GM12878 (cell line): ENCODE data around the gene ATG9A. TPM values are rescaled to one million over a fixed set of nuclear protein-coding genes. Genes with fewer than 3 reads are reported as not detected.
A peak's percentile ranks its signal among the peaks of the same experiment; 100 is the strongest.

ENCODE experiments used
- BMI1 ChIP-seq: fragments of 450-650 bp; IDR thresholded peaks from 2 replicates; pipeline ENCODE4 v1.6.1; 2016; ENCODE audit warnings: mild to moderate bottlenecking, moderate library complexity, borderline replicate concordance
- BRCA1 ChIP-seq: IDR thresholded peaks from 2 replicates; pipeline ENCODE4 v1.6.1; 2011; ENCODE audit warnings: low read depth, low read length, improper control_type of control experiment
- CHD2 ChIP-seq: IDR thresholded peaks from 2 replicates; pipeline ENCODE4 v1.6.1; 2011; ENCODE audit warnings: low read depth, low read length, improper control_type of control experiment, borderline replicate concordance
- CHD4 ChIP-seq: fragments of 200-600 bp; sonication (generic); IDR thresholded peaks from 2 replicates; pipeline ENCODE4 v1.6.1; 2016; ENCODE audit warnings: mild to moderate bottlenecking
- CREM ChIP-seq: IDR thresholded peaks from 2 replicates; pipeline ENCODE4 v1.6.1; 2014; ENCODE audit warnings: antibody characterized with exemption, low read depth
- CUX1 ChIP-seq: IDR thresholded peaks from 2 replicates; pipeline ENCODE4 v1.6.1; 2012; ENCODE audit warnings: improper control_type of control experiment, low read depth, low read length; ENCODE audit not compliant: insufficient replicate concordance
- FOS ChIP-seq: IDR thresholded peaks from 3 replicates; pipeline ENCODE4 v1.6.1; 2011; ENCODE audit warnings: borderline replicate concordance; ENCODE audit not compliant: insufficient read length; ENCODE audit errors: extremely low read depth
- GATAD2B ChIP-seq: fragments of 450-650 bp; conservative IDR thresholded peaks from 2 replicates; pipeline ENCODE4 v1.6.1; 2017; ENCODE audit warnings: low read depth, mild to moderate bottlenecking, moderate library complexity
- HDAC2 ChIP-seq: fragments of 200-600 bp; sonication (generic); IDR thresholded peaks from 2 replicates; pipeline ENCODE4 v1.6.1; 2017
- HDAC6 ChIP-seq: fragments of 200-600 bp; sonication (generic); IDR thresholded peaks from one replicate; pipeline ENCODE4 v1.8.0; 2017; ENCODE audit warnings: antibody characterized with exemption; ENCODE audit not compliant: unreplicated experiment
- JUND ChIP-seq: IDR thresholded peaks from 2 replicates; pipeline ENCODE4 v1.6.1; 2012; ENCODE audit warnings: low read depth, mild to moderate bottlenecking, low read length, improper control_type of control experiment, moderate library complexity
- NR2F1 ChIP-seq: fragments of 450-650 bp; conservative IDR thresholded peaks from 2 replicates; pipeline ENCODE4 v1.6.1; 2017; ENCODE audit warnings: mild to moderate bottlenecking
- PML ChIP-seq: IDR thresholded peaks from 2 replicates; pipeline ENCODE4 v1.6.1; 2012; ENCODE audit warnings: low read length, inconsistent platforms
- TARDBP ChIP-seq: IDR thresholded peaks from 2 replicates; pipeline ENCODE4 v1.6.1; 2016; ENCODE audit warnings: borderline replicate concordance
- TCF3 ChIP-seq: IDR thresholded peaks from 2 replicates; pipeline ENCODE4 v1.6.1; 2012; ENCODE audit warnings: low read depth, mild to moderate bottlenecking, low read length, borderline replicate concordance; ENCODE audit not compliant: insufficient read depth
- ZNF217 ChIP-seq: fragments of 450-650 bp; IDR thresholded peaks from 2 replicates; pipeline ENCODE4 v1.6.1; 2017; ENCODE audit warnings: antibody characterized with exemption, mild to moderate bottlenecking
- polyA plus RNA-seq, 11 experiments: library from polyadenylated mRNA; depleted of rRNA in 4 of 11; unstranded in 6 of 11; stranded (reverse) in 5 of 11; fragments of >200 nt; fragmentation: Nextera tagmentation in 4 of 11; fragmentation: Illumina TruSeq in 1 of 11; extraction: Ambion mirVana in 4 of 11; extraction: Trizol in 1 of 11; gene quantifications; 1 replicate in 1 of 11; 2 replicates in 10 of 11; pipeline versions ENCODE4 v1.2.1 to v1.2.3, GENCODE V29; 2011 to 2016; ENCODE audit warnings: inconsistent platforms in 2 of 11, missing spikeins in 2 of 11, low read depth in 1 of 11
- total RNA-seq, 4 experiments: library from RNA; depleted of rRNA in 3 of 4; stranded (reverse); fragments of >200 nt in 3 of 4; fragmentation: Illumina TruSeq in 1 of 4; extraction: Trizol in 1 of 4; gene quantifications; 2 replicates each; pipeline versions ENCODE4 v1.2.1 to v1.2.3, GENCODE V29; 2013 to 2021
- TF ChIP-seq, protein P1 (sequence below): fragments of 450-650 bp; IDR thresholded peaks from 2 replicates; pipeline ENCODE4 v1.6.1; 2017; ENCODE audit warnings: mild to moderate bottlenecking
- TF ChIP-seq, protein P2 (sequence below): fragments of 150-350 bp; IDR thresholded peaks from 2 replicates; pipeline ENCODE4 v1.6.1; 2016; ENCODE audit warnings: low read depth, low read length

ATG9A gene
- total and polyA plus RNA-seq, 10 of the 15 experiments (the other 5 are each of a cell fraction or from before 2014, with no cell fraction given) = 0.16 to 37.5 (median 14.6) TPM; not detected in 1

- TF ChIP-seq TCF3 (no peak), BMI1 (no peak), ZNF217 (no peak), CHD2 (0 out of 2 replicates have a peak, but pooled peaks have one; percentile 34), HDAC6 (no peak), CUX1 (no peak), FOS (no peak), NR2F1 (no peak), CREM (no peak), CHD4 (no peak), JUND (no peak), TARDBP (no peak), GATAD2B (peak; percentile 42), HDAC2 (no peak), BRCA1 (no peak), PML (no peak)
- TF ChIP-seq, protein P1, sequence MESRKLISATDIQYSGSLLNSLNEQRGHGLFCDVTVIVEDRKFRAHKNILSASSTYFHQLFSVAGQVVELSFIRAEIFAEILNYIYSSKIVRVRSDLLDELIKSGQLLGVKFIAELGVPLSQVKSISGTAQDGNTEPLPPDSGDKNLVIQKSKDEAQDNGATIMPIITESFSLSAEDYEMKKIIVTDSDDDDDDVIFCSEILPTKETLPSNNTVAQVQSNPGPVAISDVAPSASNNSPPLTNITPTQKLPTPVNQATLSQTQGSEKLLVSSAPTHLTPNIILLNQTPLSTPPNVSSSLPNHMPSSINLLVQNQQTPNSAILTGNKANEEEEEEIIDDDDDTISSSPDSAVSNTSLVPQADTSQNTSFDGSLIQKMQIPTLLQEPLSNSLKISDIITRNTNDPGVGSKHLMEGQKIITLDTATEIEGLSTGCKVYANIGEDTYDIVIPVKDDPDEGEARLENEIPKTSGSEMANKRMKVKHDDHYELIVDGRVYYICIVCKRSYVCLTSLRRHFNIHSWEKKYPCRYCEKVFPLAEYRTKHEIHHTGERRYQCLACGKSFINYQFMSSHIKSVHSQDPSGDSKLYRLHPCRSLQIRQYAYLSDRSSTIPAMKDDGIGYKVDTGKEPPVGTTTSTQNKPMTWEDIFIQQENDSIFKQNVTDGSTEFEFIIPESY = no peak
- TF ChIP-seq, protein P2, sequence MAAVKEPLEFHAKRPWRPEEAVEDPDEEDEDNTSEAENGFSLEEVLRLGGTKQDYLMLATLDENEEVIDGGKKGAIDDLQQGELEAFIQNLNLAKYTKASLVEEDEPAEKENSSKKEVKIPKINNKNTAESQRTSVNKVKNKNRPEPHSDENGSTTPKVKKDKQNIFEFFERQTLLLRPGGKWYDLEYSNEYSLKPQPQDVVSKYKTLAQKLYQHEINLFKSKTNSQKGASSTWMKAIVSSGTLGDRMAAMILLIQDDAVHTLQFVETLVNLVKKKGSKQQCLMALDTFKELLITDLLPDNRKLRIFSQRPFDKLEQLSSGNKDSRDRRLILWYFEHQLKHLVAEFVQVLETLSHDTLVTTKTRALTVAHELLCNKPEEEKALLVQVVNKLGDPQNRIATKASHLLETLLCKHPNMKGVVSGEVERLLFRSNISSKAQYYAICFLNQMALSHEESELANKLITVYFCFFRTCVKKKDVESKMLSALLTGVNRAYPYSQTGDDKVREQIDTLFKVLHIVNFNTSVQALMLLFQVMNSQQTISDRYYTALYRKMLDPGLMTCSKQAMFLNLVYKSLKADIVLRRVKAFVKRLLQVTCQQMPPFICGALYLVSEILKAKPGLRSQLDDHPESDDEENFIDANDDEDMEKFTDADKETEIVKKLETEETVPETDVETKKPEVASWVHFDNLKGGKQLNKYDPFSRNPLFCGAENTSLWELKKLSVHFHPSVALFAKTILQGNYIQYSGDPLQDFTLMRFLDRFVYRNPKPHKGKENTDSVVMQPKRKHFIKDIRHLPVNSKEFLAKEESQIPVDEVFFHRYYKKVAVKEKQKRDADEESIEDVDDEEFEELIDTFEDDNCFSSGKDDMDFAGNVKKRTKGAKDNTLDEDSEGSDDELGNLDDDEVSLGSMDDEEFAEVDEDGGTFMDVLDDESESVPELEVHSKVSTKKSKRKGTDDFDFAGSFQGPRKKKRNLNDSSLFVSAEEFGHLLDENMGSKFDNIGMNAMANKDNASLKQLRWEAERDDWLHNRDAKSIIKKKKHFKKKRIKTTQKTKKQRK = no peak
Observed at GRCh38 chr2:219277703-219278654, 48.5 kb upstream of the ATG9A start (continued).
